Measurements from ENCODE around the gene DIP2C. TPM values are rescaled to one million over a fixed set of nuclear protein-coding genes. Genes with fewer than 3 reads are reported as not detected.
A peak's percentile ranks its signal among the peaks of the same experiment; 100 is the strongest.
"Not testable (repeated sequence)": the region's sequence is repeated elsewhere in the genome, so short reads cannot be mapped to it uniquely, and the experiment has no call there.

The DIP2C gene
- total RNA-seq, 2 donors from 2014 or later = 11.0 to 12.2 TPM

DNA sequence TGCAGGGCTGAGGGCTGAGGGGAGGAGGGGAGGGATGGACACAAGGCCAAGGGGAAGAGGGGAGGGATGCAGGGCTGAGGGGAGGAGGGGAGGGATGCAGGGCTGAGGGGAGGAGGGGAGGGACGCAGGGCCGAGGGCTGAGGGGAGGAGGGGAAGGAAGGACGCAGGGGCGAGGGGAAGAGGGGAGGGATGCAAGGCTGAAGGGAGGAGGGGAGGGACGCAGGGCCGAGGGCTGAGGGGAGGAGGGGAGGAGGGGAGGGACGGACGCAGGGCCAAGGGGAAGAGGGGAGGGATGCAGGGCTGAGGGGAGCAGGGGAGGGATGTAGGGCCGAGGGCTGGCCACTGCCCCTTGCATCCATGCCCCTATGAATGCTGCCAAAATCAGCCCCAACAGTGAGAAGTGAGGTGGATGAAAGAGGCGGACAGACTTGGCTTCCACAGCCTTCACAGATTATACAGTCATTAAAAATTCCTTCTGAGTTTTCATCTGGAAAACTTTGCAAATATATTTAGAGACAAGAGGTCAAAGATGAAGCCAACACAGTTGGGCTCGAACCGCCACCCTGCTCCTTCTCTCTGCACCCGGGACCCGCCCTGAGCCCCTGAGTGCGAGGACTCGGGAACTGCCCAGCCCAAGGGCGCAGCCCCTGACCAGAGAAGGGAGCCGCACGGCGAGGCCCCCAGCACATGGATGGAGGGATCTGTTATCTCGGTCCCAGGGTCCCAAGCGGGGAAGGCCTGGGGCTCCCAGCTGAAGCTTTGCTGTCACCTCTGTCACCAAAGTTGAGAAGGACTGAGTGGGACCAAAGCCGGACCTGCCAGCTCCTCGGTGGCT is 65.8 kb downstream of the DIP2C start:
- intact Hi-C loops (cut with DNase I, micrococcal nuclease) = no loop called here
- DNase-seq = no peak
- ATAC-seq = no peak

DNA sequence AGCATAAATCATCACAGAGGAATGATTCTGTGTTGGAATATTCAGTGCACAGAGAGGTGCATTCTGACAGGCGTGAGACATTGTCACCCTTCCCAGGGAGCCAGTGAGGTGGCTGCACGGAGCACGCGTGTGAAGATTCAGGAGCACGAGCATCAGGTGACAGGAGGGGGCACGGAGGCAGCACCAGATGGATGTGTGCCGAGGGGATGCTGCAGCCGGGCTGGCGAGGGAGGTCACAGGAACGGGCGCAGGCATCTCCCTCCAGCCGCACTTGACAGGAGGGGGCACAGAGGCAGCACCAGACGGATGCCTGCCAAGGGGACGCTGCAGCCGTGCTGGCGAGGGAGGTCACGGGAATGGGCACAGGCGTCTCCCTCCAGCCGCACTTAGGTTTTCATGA is 66.5 kb downstream of the DIP2C start:
- ATAC-seq (no peak), DNase-seq (no peak)
- intact Hi-C loops (cut with DNase I, micrococcal nuclease) = no loop called here

DNA sequence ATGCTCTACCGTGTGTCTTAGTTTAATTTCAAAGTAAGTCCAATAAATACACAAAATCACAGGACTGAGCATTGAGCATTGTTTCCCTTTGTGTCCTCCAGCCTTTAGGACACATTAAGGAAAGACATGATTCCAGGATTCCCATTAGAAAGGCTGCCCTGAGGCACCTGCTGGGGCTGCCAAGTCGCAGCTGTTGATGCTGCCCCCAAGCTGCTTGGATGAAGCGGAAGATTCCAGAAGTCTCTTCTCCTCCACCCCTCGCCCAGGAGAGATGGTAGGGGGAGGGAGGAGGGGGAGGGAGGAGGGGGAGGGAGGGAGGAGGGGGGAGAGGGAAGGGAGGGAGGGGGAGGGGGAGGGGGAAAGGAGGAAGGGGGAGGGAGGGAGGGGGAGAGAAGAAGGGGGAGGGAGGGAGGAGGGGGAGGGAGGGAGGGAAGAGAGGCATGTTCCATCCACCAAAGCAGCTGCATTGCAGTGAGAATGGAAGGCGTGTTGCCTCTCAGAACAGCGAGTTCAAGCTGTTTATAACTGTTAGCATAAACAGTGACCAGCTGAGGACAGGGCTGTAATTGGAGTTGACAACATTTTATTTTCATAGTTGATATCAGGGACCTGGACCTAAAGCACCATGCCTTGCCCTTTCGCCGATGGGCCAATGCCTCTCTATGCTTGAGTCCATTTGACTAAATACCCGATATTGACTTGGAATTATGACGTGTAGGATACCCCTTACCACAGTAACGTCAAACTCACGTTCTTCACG is 67.3 kb downstream of the DIP2C start:
- intact Hi-C loops (cut with DNase I, micrococcal nuclease) = no loop called here
- no peak for DNase-seq
- no peak for ATAC-seq

DNA sequence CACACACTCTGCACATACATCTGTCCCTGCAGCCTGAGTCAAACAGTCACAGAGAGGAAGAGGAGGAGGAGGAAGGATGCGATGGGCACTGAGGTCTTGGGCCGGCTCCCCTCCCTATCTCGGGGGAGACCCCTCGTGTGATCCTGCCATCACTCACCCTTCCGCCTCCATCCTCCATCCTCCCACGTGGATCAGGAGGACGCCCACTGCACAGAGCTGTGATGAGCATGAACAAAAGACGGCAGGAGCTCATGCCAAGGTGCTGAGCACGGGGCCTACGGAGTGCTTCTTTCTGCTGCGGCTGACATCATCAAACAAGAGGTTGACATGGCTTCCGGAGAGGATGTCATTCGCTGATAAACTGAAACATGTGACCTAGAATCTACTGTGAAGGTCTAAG is 68.0 kb downstream of the DIP2C start:
- no peak for ATAC-seq
- intact Hi-C loops (cut with DNase I, micrococcal nuclease) = no loop called here
- no peak for DNase-seq

DNA sequence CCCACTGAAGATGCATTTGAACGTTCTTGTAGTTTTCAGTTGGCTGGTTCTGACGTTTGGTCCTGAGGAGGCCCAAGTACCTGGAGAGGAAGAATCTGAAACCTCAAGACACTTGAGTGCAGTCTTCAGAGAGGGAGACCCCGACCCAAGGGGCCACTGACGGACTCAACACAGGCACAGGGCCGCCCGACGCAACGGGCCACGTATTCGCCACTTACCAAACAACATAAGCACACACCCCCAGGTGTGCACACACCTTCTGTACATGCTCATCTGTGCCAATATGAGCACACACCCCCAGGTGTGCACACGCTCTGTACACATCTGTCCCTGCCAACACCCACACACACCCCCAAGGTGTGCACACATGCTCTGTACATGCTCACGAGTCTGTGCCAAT is 68.5 kb downstream of the DIP2C start:
- no peak for DNase-seq
- intact Hi-C loops (cut with DNase I, micrococcal nuclease) = no loop called here
- ATAC-seq = no peak

DNA sequence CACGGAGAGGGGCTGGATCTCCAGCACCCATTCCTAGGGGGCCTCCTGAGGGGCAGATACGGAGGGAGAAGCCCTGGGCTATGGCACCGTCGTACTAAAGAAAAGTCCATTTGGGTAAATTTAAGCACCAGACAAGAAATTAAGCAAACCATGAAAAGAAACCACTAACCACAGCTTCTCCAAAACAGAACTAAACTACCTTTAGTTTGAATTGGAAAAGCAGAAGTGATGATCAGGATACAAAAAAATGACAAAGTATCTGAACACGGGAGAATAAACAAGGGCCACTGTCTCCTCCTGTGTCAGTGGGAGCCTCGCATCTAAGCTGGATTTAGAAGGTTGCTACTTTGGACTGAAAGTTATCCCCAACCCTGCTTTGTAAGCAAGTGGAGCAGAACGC is 69.1 kb downstream of the DIP2C start:
- DNase-seq = no peak
- intact Hi-C loops (cut with DNase I, micrococcal nuclease) = no loop called here
- ATAC-seq = no peak

DNA sequence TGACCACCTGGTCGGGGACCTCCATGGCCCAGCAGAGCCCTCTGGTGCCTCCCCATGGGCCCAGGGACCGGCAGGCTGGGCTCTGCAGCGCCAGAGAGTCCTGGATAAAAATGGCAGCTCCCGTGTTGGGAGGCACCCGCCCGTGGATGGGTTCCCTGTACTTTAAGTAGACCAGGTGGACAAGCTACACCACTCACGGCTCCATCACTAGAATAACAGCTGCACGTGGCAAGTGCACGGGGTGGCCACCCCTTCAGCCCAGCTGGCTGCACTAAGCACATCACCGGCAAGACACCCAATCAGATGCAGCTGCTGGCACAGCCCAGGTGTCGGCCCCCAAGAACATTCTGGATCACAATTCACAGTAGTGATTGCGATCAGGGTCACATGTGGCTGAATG is 69.8 kb downstream of the DIP2C start:
- no peak for ATAC-seq
- no peak for DNase-seq
- intact Hi-C loops (cut with DNase I, micrococcal nuclease) = no loop called here

DNA sequence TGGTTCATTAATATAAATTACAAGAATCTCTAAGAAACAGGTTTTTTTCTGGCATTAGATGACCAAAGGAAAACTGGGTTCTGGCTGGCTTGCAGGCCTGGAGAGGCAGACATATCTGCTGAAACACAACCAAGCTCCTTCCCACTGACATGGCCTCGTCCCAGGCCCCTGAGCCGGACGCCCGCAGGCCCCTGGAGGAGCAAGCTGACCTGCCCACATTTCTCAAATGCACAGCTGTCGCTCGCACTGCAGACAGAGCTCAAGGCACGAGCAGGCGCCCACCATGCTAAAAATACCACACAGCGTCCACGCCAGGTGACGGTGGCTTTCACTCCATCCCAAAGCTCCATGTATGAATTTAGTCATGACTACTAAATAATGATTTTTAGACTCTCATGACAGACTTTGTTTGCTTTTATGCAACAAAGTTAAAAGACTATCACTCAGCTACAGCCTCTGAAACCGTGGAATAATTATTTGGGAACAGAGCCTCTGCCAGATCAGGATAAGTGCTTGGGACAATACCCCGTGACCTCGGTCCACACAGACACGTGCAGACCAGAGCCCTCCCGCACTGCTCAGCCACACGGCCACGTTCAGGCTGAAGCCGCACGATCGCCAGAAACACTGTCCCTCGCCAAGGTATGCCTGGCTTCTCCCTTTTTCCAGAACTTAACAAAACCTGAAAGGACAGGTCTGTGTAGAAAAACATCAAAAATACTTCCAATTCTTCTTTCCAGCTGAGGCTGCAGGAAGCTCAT is 71.1 kb downstream of the DIP2C start:
- intact Hi-C loops (cut with DNase I, micrococcal nuclease) = no loop called here
- no peak for DNase-seq
- ATAC-seq = no peak

DNA sequence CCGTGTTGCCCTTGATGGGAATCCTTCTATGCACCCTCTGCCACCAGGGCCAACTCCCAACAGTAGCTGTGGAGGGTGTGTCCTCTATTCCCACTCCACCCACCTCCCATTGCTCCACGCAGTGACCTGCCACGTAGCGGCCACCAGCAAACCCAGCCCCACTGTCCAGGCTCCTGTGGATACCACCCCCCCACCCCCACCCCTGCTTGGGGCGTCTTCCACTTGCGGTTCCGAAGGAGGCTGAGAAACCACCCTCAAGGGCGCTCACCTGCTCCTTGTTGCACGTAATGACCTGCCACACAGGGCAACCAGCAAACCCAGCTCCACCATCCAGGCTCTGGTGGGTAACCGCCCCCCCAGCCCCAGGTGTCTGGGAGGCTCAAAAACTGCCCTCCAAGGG is 72.0 kb downstream of the DIP2C start:
- no peak for DNase-seq
- ATAC-seq = no peak

DNA sequence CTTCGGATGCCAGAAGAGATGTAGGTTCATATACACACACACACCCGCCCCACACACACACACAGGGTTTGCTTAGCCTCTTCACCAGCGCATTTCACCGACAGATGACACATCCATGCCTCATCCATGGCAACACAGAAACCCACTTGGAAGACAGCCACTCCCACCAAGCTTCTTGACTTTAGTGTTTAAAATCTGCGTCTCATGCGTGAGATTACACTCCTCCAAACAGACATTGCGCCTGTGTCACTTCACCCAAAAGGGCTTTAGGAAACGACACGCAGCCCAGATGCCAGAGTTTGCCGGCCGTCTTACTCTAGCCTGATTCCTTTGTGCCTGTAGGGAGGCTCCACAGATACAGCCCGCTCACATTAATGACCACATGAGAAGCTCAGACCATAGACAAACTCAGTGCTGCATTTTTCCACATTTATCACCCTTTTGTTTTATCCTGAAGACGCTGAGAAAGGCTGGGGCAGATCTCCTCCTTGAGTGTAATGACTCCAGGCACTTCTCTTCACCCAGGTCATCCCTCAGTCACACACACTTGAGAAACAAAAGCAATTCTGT is 73.8 kb downstream of the DIP2C start:
- ATAC-seq (no peak), DNase-seq (no peak)
- intact Hi-C loops (cut with DNase I, micrococcal nuclease) = no loop called here

More for the DNA sequence above, 72.0 kb downstream of the DIP2C start:
- intact Hi-C loops (cut with DNase I, micrococcal nuclease) = no loop called here

DNA sequence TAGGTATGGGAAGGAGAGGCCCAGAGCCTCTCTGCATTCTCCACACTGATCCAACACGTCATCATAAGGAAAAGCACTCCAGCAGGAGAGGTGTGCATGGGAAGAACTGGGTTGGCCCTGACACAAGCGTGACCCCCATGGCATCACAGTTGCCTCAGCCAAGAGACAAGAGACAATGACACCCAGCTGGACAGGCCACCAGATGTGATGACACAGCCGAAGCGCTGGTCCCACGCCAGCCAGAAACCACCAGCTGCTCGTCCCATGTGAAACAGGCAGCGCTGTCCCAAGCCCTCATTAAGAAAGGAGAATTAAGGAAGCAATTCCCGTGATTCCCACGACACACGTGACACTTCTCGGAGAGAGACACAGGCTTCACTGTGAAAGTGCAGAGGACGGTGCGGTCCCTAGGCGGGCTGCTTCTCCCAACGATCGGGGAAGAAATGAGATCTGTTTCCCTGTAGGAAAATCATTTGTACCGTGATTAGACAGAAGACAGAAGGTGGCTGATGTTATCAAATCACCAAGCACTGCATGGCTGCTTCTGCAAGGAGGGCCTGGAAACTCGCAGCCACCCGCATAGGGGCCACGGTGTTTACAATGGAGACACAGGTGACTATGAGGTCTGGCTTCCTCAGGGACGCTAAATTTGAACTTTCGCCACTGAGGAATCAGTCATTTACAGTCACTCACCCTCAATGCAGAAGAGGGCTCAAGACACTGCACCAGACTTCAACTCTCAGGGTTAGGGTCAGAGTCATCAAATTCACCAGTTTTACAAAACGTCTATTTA is 74.5 kb downstream of the DIP2C start:
- no peak for DNase-seq
- intact Hi-C loops (cut with DNase I, micrococcal nuclease) = no loop called here
- no peak for ATAC-seq

DNA sequence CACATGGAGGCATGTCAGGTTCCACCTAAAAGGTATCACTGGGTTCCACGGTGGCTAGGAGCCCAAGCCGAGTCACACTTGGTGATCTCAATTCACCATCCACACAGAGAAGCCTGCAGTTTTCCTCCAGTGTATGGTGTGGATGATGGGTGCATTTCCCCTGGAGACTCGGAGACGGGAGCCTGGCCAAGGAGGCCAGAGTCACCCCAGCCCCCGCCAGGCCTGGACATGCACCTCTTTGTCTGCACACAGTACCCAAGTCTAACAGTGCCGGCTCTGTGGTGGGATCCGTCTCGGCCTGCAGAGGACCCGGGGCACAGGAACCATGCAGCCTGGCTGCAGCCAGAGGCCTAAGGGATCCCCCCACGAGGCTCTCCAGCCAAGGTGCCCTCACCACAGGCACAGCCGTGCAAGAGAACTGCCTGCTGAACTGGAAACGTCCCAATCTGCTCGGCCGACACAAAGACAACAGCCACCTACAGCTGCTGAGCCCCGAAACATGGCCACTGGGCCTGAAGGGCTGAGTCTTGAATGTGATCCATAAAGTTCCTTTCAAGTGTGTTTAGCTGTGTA is 75.2 kb downstream of the DIP2C start:
- intact Hi-C loops (cut with DNase I, micrococcal nuclease) = no loop called here
- ATAC-seq (no peak), DNase-seq (no peak)

DNA sequence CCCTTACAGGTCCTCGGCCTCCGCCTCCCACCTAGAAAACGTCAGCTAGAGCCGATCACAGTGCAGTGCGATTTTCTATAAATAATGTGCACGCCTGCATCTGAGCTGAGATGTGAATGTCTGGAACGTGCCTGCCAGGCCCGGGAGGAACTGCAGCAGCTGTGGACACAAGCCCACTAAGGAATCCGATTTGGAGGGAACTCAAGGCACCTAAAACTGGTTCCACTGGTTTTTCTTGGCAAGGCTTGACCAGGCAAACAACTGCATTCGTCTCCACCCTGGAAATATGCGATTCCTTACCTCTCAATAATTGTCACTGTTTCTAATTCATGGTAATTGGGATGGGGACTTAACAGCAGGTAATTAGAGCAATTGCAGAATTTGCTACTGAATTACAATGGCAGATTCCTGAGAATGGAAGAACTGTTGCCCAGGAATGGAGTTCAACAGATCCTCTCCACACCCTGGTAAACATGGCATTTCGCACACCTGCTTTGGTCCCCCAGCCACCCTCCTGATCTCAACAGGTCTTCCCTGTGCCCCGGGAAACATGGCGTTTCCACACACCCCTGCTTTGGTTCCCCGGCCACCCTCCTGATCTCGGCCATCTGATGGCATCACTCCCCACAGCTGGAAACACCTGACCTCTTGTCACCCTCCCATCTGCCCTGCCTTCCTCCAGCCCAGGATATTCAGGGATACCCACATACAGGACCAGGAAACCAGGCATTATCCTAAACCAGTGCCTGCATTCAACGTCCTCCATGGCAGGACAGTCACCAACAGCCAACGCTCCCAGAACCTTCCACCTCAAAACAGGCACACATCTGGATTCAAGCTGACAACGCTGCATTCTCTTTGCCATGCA is 76.0 kb downstream of the DIP2C start:
- ATAC-seq (peak; percentile 93), DNase-seq (peak; percentile 52 to 67)
- intact Hi-C loops (cut with DNase I, micrococcal nuclease) = no loop called here

DNA sequence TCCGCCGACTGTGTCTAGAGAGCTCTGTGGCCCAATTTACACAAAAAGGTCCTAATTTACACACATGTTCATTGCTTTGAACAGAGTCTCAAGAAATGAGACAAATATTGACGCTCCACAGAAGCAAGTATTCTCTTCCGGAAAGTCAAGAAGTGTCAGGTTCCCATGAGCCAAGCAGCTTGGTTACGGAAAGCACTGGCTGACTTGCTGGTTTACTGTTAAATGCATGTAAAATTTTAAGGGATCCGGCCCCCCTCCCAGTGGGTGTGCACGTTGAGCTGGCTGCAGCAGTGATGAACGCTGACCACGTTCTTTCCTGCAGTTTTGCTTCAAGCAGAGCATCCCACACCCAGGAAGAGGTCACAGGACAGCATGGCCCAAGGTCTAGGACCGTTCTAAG is 76.8 kb downstream of the DIP2C start:
- no peak for DNase-seq
- intact Hi-C loops (cut with DNase I, micrococcal nuclease) = no loop called here
- peak; percentile 27 for ATAC-seq

DNA sequence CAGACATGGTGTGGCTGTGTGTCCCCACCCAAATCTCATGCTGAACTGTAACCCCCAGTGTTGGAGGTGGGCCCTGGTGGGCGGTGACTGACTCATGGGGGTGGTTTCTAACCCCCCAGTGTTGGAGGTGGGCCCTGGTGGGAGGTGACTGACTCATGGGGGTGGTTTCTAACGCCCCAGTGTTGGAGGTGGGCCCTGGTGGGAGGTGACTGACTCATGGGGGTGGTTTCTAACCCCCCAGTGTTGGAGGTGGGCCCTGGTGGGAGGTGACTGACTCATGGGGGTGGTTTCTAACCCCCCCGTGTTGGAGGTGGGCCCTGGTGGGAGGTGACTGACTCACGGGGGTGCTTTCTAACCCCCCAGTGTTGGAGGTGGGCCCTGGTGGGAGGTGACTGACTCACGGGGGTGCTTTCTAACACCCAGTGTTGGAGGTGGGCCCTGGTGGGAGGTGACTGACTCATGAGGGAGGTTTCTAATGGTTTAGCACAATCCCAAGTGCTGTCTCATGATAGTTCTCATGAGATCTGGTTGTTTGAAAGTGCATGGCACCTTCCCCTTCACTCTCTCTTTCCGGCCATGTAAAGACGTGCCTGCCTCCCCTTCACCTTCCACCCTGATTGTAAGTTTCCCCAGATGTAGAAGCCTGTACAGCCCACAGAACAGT is 78.7 kb downstream of the DIP2C start:
- intact Hi-C loops (cut with DNase I, micrococcal nuclease); ATAC-seq; DNase-seq: not testable (repeated sequence)

DNA sequence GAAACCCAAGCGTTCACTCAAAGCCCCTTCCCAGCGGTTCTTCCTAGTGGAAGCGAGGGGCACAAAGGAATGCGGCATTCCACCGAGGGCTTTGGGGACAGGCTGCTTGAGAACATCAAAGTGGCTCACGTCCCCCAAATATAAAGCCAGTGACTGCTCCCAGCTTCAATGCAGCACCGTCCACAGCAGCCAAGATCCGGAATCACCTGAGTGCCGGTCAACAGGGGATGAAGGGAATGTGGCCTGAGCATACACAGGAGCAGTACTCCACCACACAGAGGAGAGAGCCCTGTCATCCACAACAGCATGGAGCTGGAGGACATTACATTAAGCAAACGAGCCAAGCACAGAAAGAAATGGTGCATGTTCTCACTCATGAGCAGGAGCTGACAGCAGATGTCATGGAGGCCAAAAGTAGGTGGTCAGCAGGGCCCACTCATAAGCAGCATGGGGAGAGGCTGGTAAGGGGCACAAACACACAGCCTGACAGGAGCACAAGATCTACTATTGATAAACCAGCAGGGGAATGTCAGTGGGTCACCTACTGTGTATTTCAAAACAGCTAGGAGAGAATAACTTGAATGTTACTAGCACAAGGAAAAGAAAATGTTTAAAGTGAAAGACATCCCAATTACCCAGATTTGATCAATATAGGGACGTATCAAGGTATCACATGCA is 79.5 kb downstream of the DIP2C start:
- no peak for ATAC-seq
- no peak for DNase-seq
- intact Hi-C loops (cut with DNase I, micrococcal nuclease) = no loop called here

All from left colon (tissue), 2 donors.